Stimulated activated CD8-positive, alpha-beta memory T cell treated with anti-CD3 and anti-CD28 coated beads, Interleukin-4, amount 100 ng/mL, for 48 hours (primary cell): ENCODE results near the gene IRAK1.

Source experiments
- DNase-seq: peaks from one replicate; pipeline ENCODE4 v3.0.0-alpha.2; 2020

IRAK1 gene

DNA sequence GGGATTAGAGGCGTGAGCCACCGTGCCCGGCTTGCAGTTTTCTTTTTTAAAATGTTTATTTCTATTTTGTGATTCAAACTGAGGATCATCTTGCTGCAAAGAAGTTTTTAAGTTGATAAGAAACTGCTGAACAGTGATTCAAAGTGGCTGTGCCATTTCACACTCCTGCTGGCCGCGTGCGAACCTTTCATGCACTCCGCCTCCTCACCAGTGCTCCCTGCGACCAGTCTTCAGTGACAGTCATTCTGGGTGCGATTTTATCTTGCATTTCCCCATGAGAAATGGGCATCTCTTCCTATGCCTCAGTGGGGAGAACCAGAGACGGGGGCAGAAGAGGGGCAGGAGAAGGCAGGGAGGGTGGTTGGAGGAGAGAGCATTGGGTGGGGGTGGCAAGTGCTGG lies 25.7 kb downstream of the IRAK1 start:
- no peak for DNase-seq

DNA sequence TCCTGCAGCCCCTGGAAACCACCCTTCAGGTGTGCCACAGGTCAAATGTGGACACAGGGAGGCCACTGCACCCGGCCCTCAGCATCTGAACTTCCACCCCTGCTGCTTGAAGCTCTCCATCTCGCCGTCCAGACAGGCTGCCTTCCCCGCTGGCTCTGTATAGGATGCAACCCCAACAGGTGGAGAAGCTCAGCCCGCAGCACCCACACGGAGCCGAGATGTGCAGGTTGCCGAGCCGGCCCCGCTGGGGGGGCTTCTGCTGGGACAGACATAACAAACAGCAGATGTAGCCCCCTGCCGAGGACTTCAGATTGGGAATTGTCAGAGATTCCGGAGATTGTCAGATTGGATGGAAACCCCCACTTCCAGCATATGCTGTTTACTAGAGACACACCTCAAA lies 26.6 kb downstream of the IRAK1 start:
- DNase-seq = no peak

DNA sequence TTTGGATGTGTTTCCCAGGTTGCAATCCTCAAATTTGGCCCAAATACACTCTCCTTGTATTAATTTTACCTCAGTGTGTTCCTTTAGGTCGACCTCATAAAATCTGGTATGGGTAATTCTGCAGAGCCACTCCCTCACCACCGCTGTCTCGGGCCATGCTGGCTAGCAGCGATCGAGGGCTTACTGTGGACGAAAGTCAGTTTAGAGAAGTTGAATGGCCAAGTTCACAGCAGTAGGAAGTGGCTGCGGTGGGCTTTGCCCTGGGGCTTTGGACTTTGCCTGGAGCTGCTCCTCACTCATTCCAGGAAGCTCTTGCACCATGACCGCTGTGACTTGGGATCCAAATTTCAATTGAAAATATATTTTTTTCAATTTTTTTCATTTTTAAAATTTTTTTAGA lies 27.5 kb downstream of the IRAK1 start:
- DNase-seq = no peak

DNA sequence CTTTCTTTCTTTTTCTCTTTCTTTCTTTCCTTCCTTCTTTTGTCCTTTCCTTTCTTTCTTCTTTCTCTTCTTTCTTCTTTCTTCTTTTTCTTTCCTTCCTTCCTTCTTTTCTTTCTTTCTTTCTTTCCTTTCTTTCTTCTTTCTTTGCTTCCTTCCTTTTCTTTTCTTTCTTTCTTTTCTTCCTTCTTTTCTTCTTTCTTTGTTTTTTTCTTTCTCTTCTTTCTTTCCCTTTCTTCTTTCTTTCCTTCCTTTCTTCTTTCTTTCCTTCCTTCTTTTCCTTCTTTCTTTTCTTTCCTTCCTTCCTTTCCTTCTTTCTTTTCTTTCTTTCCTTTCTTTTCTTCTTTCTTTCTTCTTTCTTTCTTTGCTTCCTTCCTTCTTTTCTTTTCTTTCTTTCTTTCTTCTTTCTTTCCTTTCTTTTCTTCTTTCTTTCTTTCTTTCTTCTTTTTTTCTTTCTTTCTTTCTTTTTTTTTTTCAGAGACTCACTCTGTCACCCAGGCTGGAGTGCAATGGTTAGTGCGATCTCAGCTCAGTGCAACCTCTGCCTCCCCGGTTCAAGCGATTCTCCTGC lies 28.6 kb downstream of the IRAK1 start:
- DNase-seq = no peak

DNA sequence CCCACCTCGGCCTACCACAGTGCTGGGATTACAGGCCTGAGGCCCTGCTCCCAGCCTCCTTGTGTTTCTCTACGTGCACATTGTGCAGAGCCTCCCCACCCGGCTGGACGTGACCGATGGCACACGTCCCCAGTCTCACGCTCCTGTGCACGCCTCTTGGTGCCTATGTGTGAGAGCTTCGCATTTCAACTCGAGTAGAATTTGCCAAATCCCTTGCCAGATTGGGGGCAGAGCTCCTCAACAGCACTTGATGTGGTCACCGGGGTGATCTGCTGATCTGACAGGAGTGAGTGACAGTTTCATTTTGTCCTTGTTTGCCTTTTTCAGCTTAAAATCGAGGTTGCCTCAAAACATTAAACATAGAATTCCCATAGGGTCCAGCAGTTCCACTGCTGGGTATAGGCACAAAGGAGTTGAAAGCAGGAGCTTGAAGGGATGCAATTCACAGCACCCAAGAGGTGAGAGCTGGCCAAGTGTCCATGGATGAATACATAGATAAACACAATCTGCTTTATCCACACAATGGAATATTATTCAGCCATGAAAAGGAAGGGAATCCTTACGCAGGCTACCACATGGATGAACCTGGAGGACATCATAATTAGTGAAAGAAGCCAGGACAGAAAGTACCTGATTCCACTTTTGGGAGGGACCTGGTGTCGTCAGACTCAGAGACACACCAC lies 29.6 kb downstream of the IRAK1 start:
- DNase-seq = no peak

DNA sequence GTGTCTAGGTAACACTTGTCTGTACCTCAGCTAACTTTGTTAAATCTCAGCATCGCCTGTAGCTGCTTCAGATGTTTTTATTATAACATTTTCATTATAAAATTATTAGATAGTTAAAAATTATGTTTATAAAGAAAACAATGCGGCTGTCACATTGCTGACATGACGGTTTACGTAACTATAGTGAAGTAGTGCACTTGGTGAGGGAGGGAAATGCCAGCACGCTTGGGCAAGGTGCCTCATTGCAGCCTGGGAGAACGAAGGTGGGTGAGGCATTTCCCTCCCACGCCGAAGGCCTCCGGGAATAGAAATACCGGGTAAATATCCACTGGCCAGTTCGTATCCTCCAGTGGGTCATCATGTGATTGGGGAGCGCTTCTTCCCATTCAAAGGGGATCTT lies 31.2 kb downstream of the IRAK1 start:
- no peak for DNase-seq

DNA sequence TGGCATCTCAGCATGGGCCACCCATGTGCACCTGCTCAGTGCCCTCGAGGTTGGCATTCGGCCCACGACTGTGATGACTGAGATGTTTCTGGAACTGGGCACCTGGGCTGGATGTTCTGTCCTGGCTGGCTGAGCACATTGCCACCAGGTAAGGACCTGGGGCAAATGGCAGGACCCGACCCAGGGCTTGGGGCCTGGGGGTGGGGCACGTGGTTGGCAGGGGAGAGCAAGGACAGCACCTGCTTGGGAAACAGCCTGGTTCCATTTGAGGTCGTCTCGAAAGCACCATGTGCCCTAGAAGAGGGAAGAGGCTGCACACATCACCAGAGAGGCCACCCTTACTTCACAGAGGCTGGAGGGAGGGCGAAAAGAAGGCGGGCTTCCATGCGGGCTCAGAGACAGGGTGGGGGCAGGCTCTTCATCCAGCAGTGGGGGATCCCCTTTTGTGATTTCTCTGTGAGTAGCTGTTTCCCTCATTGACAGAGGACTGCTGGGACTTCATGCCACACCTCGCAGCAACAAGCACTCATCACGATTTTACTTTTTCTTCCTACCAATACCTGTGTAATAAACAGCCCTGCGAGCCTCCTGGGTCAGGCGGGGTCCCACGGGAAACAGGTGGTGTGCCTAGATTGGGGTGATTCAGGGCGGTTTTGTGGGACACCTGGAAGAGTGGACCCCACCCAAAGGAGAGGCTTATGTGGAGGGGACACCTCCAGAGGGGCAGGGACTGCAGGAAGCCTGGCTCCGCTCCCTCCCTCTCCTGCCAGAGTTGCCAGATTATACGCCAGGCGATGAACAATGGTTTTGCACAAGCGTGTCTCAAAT lies 35.1 kb downstream of the IRAK1 start:
- peak; percentile 59 for DNase-seq

DNA sequence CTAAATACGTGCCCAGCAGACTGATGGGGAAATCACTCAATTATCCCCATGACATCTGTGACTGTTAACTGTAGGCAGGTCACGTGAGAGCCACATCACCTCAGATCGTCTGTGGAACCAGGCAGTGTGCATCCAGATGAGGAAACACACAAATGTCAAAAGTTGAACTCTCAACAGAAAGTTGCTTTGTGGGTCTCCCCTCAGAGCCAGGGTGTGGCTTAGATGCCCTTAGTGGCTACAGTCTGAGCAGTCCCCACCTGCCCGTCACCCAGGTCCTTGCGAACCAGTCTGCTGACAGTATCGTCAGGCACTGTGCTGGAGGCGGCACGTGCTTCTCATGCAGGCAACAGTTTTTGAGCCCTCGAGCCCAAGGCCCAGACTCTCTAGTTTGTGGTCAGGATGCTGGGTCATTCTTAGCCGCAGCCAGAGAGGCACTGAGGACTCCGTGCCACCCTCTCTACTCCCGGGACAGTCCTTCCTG lies 36.3 kb downstream of the IRAK1 start:
- peak; percentile 32 for DNase-seq

DNA sequence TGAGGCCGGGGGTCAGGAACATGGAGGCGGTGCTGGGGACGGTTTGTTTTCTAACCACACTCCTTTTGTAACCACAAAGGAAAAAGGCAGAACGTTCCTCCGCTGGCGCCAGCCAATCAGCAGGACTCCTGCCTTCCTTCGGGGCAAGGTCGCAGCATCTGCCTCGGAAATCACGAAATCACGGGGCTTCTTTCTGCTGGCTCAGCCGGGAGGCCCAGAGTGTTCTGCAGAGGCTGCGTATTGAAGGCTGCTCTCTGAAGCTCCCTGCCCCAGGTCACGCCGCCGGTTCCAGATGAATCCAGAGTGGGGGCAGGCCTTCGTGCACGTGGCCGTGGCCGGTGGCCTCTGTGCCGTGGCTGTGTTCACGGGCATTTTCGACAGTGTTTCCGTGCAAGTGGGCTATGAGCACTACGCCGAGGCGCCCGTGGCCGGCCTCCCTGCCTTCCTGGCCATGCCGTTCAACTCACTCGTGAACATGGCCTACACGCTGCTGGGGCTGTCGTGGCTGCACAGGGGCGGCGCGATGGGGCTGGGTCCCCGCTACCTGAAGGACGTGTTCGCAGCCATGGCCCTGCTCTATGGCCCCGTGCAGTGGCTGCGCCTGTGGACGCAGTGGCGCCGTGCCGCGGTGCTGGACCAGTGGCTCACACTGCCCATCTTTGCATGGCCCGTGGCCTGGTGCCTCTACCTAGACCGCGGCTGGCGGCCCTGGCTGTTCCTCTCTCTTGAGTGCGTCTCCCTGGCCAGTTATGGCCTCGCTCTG lies 37.8 kb downstream of the IRAK1 start:
- DNase-seq = peak; percentile 77

DNA sequence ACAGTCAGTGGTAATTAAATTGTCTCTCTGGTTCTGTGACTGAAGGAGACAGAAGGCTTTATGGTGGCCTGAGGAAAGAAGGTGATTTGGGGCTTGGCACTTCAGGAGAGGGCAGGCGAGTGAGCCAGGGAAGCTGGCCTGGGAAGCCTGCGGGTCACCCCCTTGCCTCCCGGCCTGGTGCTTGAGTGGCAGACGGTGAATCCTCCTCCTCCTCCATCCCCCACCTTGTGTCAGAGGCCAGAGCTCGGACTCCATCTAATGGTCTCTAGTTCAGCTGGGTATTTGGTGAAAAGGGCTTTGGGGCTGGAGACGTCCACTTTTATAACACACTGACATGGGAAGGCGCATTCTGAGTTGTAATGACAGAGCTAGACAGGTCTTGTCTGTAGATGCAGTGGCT lies 38.5 kb downstream of the IRAK1 start:
- no peak for DNase-seq

DNA sequence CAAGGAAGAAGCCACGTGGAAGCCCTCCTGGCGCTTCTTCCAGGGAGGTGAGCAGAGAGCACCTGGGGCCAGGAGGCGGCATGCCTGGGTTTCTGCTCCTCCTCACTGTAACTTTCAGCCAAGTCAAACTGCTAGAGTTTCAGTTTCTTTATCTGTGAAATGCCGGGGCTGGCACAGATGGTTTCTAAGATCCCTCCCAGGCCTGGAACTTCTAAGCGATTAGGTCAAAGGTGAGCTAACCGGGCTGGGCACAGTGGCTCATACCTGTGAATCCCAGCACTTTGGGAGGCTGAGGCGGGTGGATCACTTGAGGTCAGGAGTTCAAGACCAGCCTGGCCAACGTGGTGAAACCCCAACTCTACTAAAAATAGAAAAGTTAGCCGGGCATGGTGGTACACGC lies 39.3 kb downstream of the IRAK1 start:
- DNase-seq = peak; percentile 35

DNA sequence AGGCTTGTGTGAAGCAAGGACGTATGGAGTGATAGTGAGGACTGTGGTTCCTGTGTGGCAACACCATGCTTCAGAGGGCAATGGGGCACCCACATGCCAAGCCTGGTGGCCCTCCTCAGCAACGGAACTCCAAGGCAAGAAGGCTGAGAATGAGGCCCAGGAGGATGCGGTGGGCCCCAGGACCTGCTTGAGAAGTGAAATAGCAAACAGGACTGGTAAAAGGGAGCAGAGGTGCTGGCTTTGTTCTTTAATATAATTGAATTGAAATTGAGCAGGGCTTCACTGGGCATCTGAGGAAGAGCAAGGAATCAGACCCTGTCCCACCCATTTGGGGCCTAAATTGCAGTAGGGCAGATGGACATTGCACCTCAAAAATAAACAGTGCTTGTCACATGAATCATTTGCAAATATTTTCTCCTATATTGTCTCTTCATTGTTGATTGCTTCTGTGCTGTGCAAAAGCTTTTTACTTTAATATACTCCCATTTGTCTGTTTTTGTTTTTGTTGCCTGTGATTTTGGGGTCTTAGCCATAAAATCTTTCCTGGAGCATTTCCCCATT lies 44.9 kb downstream of the IRAK1 start:
- no peak for DNase-seq

DNA sequence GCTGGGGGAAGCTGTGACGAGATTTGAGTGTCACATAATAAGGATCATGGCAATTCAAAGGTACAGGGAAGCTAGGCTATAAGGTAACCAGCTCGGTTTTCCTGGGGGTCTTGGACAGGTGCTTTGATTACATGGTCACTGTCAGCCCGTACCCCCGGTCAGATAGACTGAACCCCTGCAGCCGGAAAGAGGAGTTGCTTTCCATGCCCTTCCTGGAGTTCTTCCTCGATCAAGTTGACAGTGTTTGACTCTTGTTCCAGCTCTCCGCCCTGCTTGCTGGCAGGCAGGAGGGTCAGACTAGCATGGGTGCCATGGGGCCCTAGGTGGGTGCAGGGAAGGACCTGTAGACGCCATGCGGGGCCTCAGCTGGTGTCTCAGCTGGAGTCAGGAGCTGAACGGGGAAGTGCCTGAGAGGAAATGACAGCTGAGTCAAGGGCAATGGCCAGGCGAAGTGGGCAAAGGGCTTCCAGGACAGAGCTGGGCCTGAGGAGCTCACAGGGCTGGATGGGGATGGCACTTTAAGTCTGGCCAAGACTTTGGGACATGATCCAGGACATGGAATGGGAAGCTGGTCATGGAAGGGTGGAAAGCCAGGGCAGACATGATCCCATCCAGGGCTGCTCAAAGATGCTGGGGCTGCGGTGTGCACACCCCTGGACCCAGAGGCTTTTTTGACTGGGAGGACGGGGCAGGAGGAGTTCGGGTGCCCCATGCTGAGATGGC lies 45.5 kb downstream of the IRAK1 start:
- DNase-seq = no peak

DNA sequence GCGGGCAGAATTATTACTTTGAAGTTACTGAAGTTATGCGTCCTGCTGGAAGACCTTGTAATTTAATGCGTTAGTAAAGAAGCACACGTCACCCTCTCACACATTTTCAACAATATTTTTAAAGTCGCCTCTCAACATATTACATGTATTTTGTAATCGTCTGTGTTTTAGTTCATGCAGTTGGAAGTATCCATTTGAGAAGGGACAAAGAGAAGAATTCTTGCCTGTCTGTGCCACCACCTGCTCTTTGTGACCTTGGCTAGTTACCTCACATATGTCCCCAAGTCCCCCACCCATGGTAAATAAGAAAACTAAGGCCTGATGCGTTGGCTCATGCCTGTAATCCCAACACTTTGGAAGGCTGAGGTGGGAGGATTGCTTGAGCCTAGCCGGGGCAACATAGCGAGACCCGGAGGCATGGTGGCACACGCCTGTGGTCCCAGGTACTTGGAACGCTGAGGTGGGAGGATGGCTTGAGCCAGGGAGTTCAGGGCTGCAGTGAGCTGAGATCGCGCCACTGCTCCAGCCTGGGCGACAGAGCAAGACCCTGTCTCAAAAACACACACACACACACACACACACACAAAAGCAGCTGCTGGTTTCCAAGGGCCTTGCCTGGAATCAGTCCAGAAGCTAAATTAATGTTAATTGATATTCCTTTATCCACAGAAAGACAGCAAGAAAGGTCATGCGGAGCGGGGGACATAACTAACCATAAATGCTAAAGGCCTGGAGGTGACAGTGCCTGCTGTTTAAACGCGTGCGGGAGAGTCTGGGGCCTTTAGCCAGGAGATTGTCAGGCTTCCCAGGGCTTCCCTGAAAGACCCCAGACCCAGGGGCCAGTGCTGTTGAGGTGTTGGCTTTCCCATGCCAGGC lies 46.3 kb downstream of the IRAK1 start:
- no peak for DNase-seq

DNA sequence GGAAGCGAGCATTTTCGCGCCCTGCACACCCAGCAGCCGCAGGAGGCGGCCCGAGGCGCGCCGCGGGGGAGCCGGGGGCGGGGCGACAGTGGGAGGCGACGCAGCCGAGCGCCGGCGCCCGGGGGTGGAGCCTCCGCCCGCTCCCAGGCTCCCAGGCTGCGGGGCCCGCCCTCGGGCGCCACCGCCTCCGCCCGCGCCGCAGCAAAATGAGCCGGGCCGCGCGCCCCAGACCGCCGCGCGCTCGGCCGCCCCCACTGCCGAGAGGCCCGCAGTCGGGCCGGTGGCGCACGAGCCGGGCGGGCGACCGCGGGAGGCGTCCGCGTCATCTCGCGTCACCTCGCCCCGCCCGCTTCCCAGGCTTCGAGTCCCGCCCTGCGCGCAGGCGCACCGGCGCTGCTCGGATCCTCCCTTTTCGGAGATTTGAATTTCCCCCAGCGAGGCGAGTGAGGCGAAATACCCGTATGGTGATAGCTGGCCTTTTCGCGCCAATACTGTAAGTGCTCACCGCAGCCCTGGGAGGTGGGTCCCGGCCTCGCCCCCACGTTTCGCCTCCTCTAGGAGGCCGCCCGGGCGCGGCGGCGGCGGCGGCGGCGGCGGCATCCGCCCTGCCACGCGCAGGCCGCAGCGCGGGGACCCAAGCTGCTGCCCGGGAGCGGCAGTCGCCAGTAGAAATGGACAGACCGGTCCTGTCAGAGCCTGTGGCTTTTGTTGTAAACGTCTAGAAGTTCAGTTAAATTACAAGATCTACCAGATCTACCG lies 47.2 kb downstream of the IRAK1 start, which contains the start of gene TMEM187:
Gene TMEM187, plus strand, starts transcription at position 387 of the 759 bp plus-strand sequence. CDS start 9,309 bp downstream, outside the sequence.
- DNase-seq = peak; percentile 88

DNA sequence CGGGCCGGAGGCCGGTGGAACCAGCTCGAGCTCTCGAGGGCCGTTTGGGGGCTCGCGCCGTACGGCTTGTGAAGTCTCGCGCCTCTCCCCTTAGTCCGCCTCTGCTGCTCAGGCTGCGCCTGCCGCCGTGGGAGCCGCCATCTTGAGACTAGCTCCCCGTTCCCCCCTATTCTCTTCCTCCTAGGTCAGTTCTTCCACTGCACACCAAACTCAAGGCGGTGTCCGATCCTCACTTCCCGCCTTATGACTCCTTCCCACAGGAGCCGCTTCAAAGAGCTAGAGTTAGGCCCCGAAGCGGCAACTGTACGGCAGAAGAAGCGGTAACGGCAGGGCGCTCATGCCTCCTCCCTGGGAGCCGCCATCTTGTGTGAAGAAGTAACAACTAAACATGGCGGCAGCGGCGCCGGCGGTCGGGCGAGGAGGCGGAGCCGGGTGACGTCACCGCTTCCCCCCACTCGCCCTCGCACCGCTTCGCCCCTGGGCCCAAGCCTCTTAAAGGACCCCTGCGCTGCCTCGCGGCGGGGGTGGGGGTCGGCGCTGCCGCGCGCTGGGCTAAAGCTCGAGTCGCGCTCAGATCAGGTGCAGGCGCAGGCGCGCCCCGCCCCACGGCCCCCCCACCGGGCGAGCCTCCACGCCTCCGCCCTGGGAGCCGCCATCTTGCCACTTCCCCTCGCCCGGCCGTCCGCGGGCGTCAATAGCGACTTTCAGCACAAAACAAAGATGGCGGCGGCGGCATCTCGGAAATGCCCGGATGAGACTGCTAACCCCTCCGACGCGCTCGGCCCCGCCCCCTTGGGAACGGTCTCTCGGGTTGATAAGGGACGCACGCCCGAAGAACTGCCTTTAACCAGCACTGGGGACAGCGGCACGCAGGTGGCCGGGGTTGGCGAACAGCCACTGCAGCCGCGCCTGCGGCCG lies 48.0 kb downstream of the IRAK1 start, which contains the start of gene HCFC1:
Gene HCFC1, minus strand, starts transcription at position 369 of the 918 bp plus-strand sequence. CDS start 978 bp downstream, outside the sequence.
- peak; percentile 87 for DNase-seq

DNA sequence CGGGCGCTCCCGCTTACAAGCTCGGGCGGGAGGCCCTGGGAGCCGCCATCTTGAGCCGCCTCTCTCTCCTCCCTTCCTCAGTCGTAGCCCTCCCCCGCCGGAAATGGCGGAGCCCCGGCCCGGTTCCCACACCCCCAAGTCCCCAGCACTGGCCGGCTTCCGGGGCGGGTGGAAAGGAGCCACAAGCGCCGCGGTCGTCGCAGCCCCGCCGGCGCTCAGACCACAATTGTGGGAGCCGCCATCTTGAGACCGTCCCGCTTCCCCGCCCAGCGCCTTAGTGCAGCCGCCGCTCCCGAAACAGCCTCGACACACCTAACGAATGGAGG lies 48.6 kb downstream of the IRAK1 start:
- DNase-seq = peak; percentile 88

DNA sequence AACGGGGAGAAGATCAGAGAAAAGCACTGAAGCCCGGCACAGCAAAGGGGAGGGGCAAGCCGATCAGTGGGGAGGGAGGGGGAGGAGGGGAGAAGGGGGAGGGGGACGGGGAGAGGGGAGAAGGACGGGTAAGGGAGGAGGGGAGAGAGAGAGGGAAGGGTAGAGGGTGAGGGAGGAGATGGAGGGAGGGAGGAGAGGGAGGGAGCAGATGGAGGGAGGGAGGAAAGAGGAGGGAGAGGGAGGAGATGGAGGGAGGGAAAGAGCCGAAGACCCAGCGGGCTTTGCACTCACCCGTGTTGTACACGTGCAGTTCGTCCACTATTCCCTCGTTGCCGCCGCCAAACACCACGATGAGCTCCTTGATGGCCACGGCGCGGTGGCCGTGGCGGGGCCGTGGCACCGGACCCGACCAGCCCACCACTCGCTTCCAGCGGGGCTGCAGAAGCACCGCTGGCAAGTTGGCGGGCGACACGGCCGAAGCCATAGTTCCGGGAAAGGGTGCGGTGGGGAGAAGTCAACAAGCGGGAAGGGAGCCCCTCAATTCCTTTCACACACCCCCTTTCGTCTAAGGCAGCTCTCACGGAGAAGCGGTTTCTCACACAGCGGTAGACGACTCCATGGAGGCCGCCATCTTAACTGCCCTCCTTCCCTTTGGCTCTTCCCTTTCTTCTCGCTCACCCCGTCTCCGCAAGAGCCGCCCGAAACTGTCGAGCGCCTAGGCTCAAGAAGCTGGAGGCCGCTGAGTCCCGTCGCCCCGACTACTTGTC lies 49.2 kb downstream of the IRAK1 start:
- no peak for DNase-seq
